ENCODE measurements around the gene YTHDF1.

YTHDF1 gene

GRCh38 chr20:63154395-63154794, 61.5 kb downstream of the YTHDF1 start:
- no peak for FAIRE-seq

- FAIRE-seq = no peak
Measured at GRCh38 chr20:63153254-63154221, 62.4 kb downstream of the YTHDF1 start.

- FAIRE-seq = no peak
Measured at GRCh38 chr20:63152322-63153253, 63.3 kb downstream of the YTHDF1 start.

- FAIRE-seq = no peak
Measured at GRCh38 chr20:63151554-63152321, 64.2 kb downstream of the YTHDF1 start.

- FAIRE-seq = no peak
Measured at GRCh38 chr20:63150911-63151531, 64.9 kb downstream of the YTHDF1 start.

GRCh38 chr20:63150391-63150898, 65.5 kb downstream of the YTHDF1 start:
- FAIRE-seq = no peak

- no peak for FAIRE-seq
Measured at GRCh38 chr20:63149531-63150192, 66.3 kb downstream of the YTHDF1 start.

GRCh38 chr20:63148696-63149095, 67.2 kb downstream of the YTHDF1 start:
- FAIRE-seq = no peak

GRCh38 chr20:63147532-63147931, 68.4 kb downstream of the YTHDF1 start:
- no peak for FAIRE-seq
